AG09319 (cell line): ENCODE results near the gene RNFT2.
A peak's percentile ranks its signal among the peaks of the same experiment; 100 is the strongest.
"Not testable (repeated sequence)": the region's sequence is repeated elsewhere in the genome, so short reads cannot be mapped to it uniquely, and the experiment has no call there.

Source experiments
- DNase-seq: peaks from one replicate; pipeline ENCODE4 v3.0.0-alpha.2; 2010; ENCODE audit warnings: low read depth; ENCODE audit errors: extremely low read depth
- CTCF ChIP-seq: IDR thresholded peaks from 2 replicates; pipeline ENCODE4 v1.5.1; 2011; ENCODE audit warnings: low read depth, mild to moderate bottlenecking, inconsistent platforms, low read length, moderate library complexity

RNFT2 gene

GRCh38 chr12:116808113-116809105 is 70.3 kb downstream of the RNFT2 start:
- TF ChIP-seq CTCF = no peak
- DNase-seq = no peak

GRCh38 chr12:116812238-116812637 is 74.1 kb downstream of the RNFT2 start:
- no peak for DNase-seq
- no peak for TF ChIP-seq CTCF

GRCh38 chr12:116813271-116814041 is 75.3 kb downstream of the RNFT2 start:
- TF ChIP-seq CTCF = no peak
- DNase-seq = no peak

GRCh38 chr12:116814766-116815165 is 76.7 kb downstream of the RNFT2 start:
- not testable (repeated sequence) for DNase-seq

GRCh38 chr12:116818341-116818856 is 80.3 kb downstream of the RNFT2 start:
- no peak for DNase-seq
- TF ChIP-seq CTCF = no peak

- peak; percentile 83 for DNase-seq
- TF ChIP-seq CTCF = no peak
Measured at GRCh38 chr12:116818948-116819832, 81.1 kb downstream of the RNFT2 start.

- no peak for DNase-seq
- TF ChIP-seq CTCF = no peak
Measured at GRCh38 chr12:116820064-116820656, 82.0 kb downstream of the RNFT2 start.
